HepG2 (cell line): Measurements from ENCODE around the gene FMNL2. TPM values are rescaled to one million over a fixed set of nuclear protein-coding genes. Genes with fewer than 3 reads are reported as not detected.

Experiments used
- ATAC-seq: fragments of 200-7000 bp; cut with Tn5 transposase; 3 replicates; pipeline ENCODE4 v1.9.1; 2020; ENCODE audit warnings: mild to moderate bottlenecking, moderate library complexity
- BruUV-seq: library from RNA; stranded (reverse); fragments of 400-500 nt; replicated peaks from 2 replicates; lab custom pipeline; 2021; lab: Mats Ljungman, UMichigan
- CTCF ChIA-PET: fragments of 300-600 bp; formaldehyde crosslinking; extraction: SDS; loops from one replicate; lab custom pipeline; 2021; ENCODE audit warnings: low total read pairs, inconsistent platforms, low intra/inter-chr PET ratio; lab: Yijun Ruan, JAX
- POLR2A ChIA-PET: fragments of 350-600 bp; sonication (Branson Sonifier 250); formaldehyde crosslinking; loops from one replicate; lab custom pipeline; 2020; ENCODE audit warnings: antibody characterized with exemption, inconsistent platforms; lab: Yijun Ruan, JAX
- DNase-seq: peaks from one replicate; pipeline ENCODE4 v3.0.0-alpha.2; 2015; ENCODE audit warnings: low spot score
- FAIRE-seq: peaks from 3 replicates; lab custom pipeline; 2011; peaks lifted over from hg19 to GRCh38; lab: Jason Lieb, UNC
- H2AFZ ChIP-seq: one replicate; pipeline ENCODE4 v1.6.1; 2011; ENCODE audit warnings: low read length, inconsistent platforms
- H3K27ac ChIP-seq: fragments of 300-600 bp; 3 replicates; pipeline ENCODE4 v1.8.0; 2011; ENCODE audit warnings: mixed run types, mild to moderate bottlenecking, mixed read lengths, low read length, inconsistent platforms; ENCODE audit not compliant: insufficient read depth; ENCODE audit errors: extremely low read length
- H3K27me3 ChIP-seq, 2 experiments: fragments of 200-600 bp in 1 of 2; 2 replicates in 1 of 2; 3 replicates in 1 of 2; pipeline versions ENCODE4 v1.6.0 to v1.8.0; 2011; ENCODE audit warnings: low read length in 2 of 2, mild to moderate bottlenecking in 2 of 2, moderate library complexity in 2 of 2, inconsistent platforms in 1 of 2; ENCODE audit not compliant: insufficient read depth in 2 of 2, control insufficient read depth in 1 of 2
- H3K36me3 ChIP-seq, 2 experiments: fragments of 200-600 bp in 1 of 2; replicated peaks in 1 of 2; 2 replicates in 1 of 2; 3 replicates in 1 of 2; pipeline versions ENCODE4 v1.5.1 to v1.8.0; 2011; ENCODE audit warnings: low read length in 2 of 2, inconsistent platforms in 1 of 2; ENCODE audit not compliant: insufficient read depth in 2 of 2, control insufficient read depth in 1 of 2
- H3K4me1 ChIP-seq: 2 replicates; pipeline ENCODE4 v1.5.1; 2012; ENCODE audit warnings: low read length, inconsistent platforms; ENCODE audit not compliant: insufficient read depth
- H3K4me2 ChIP-seq: 2 replicates; pipeline ENCODE4 v1.6.0; 2011; ENCODE audit warnings: low read depth, low read length, inconsistent platforms
- H3K4me3 ChIP-seq, 3 experiments: fragments of 200-600 bp in 1 of 3; sonication (generic), shearing (Covaris generic) in 1 of 3; replicated peaks in 1 of 3; 2 replicates each; pipeline ENCODE4 v1.5.1; 2011 to 2016; ENCODE audit warnings: low read length in 3 of 3, inconsistent platforms in 2 of 3, low read depth in 2 of 3, mild to moderate bottlenecking in 2 of 3, control low read depth in 1 of 3, mixed read lengths in 1 of 3; ENCODE audit not compliant: insufficient read depth in 1 of 3
- H3K79me2 ChIP-seq: one replicate; pipeline ENCODE4 v1.6.1; 2011; ENCODE audit warnings: low read length, inconsistent platforms; ENCODE audit not compliant: insufficient read depth
- H3K9ac ChIP-seq: 2 replicates; pipeline ENCODE4 v1.6.0; 2011; ENCODE audit warnings: mild to moderate bottlenecking, low read depth, low read length, inconsistent platforms; ENCODE audit not compliant: insufficient read depth
- H3K9me3 ChIP-seq: 2 replicates; pipeline ENCODE4 v1.5.1; 2012; ENCODE audit warnings: mild to moderate bottlenecking, low read length
- H4K20me1 ChIP-seq: 2 replicates; pipeline ENCODE4 v1.6.0; 2011; ENCODE audit warnings: inconsistent platforms, mild to moderate bottlenecking, low read length, moderate library complexity; ENCODE audit not compliant: insufficient read depth
- CREM ChIP-seq, 2 experiments: sonication (generic) in 1 of 2; formaldehyde crosslinking in 1 of 2; IDR thresholded peaks; 2 replicates each; pipeline versions ENCODE4 v1.4.0 to v1.6.1; 2016 to 2020; ENCODE audit warnings: antibody characterized with exemption in 1 of 2, mild to moderate bottlenecking in 1 of 2, missing genetic modification reagents in 1 of 2
- FOXA3 ChIP-seq: IDR thresholded peaks from 2 replicates; pipeline ENCODE4 v1.6.1; 2016; ENCODE audit warnings: missing genetic modification reagents, missing compliant biosample characterization
- PHF21A ChIP-seq: sonication (generic); formaldehyde crosslinking; IDR thresholded peaks from 2 replicates; pipeline ENCODE4 v1.5.0; 2020; ENCODE audit warnings: mild to moderate bottlenecking, missing genetic modification reagents
- PPARG ChIP-seq: conservative IDR thresholded peaks from 2 replicates; pipeline ENCODE4 v1.6.1; 2016; ENCODE audit warnings: missing biosample characterization, missing genetic modification reagents
- REL ChIP-seq: sonication (generic); formaldehyde crosslinking; conservative IDR thresholded peaks from 2 replicates; pipeline ENCODE4 v1.8.0; 2022; ENCODE audit warnings: mild to moderate bottlenecking, missing genetic modification reagents, moderate library complexity
- SNAPC2 ChIP-seq: sonication (generic); formaldehyde crosslinking; IDR thresholded peaks from 2 replicates; pipeline ENCODE4 v1.8.1; 2022; ENCODE audit warnings: mild to moderate bottlenecking, missing genetic modification reagents
- ZNF839 ChIP-seq: sonication (generic); formaldehyde crosslinking; IDR thresholded peaks from 2 replicates; pipeline ENCODE4 v1.4.0; 2020; ENCODE audit warnings: missing genetic modification reagents, mild to moderate bottlenecking, borderline replicate concordance
- WGBS: methylation state at CpG from one replicate; pipeline ENCODE4 v1.1.6; 2017; ENCODE audit warnings: low lambda C conversion rate; 5-methylcytosine and 5-hydroxymethylcytosine counted together
- in situ Hi-C: cut with HindIII; loops from 2 replicates; pipeline ENCODE4 v1.10.0; 2017; ENCODE audit warnings: low pct_unique_long_range_greater_than_20kb; ENCODE audit not compliant: extremely low pct_ligation_motif_present
- intact Hi-C: fragments of 100-400 bp; cut with micrococcal nuclease; formaldehyde crosslinking; loops from one replicate; pipeline ENCODE4 v1.10.0; 2022; ENCODE audit not compliant: unreplicated experiment
- polyA plus RNA-seq, 8 experiments: library from polyadenylated mRNA; depleted of rRNA in 3 of 8; stranded (reverse) in 7 of 8; unstranded in 1 of 8; fragments of >200 nt; fragmentation: Illumina TruSeq in 4 of 8; extraction: Trizol in 4 of 8; gene quantifications; 2 replicates each; pipeline versions ENCODE4 v1.2.1 to v1.2.3, GENCODE V29; 2011 to 2016; ENCODE audit warnings: low read depth in 4 of 8, missing spikeins in 1 of 8, mixed read lengths in 1 of 8; ENCODE audit not compliant: insufficient read depth in 1 of 8
- total RNA-seq, 5 experiments: library from RNA; depleted of rRNA; stranded (reverse); fragments of >200 nt; fragmentation: Illumina TruSeq; extraction: Trizol; gene quantifications; 2 replicates each; pipeline ENCODE4 v1.2.3, GENCODE V29; 2016; ENCODE audit warnings: low read depth in 1 of 5
- TF ChIP-seq, protein P1 (sequence below): sonication (generic); formaldehyde crosslinking; IDR thresholded peaks from 2 replicates; pipeline ENCODE4 v1.5.0; 2020; ENCODE audit warnings: missing genetic modification reagents
- TF ChIP-seq, protein P2 (sequence below): sonication (generic); formaldehyde crosslinking; IDR thresholded peaks from 2 replicates; pipeline ENCODE4 v1.5.1; 2020; ENCODE audit warnings: missing genetic modification reagents, mild to moderate bottlenecking, borderline replicate concordance
- TF ChIP-seq, protein P3 (sequence below): sonication (generic); formaldehyde crosslinking; IDR thresholded peaks from 2 replicates; pipeline ENCODE4 v1.8.0; 2022; ENCODE audit warnings: missing genetic modification reagents, mild to moderate bottlenecking, moderate library complexity, borderline replicate concordance
- TF ChIP-seq, protein P4 (sequence below): sonication (generic); formaldehyde crosslinking; IDR thresholded peaks from 2 replicates; pipeline ENCODE4 v1.4.0; 2020; ENCODE audit warnings: missing genetic modification reagents

FMNL2 gene
- total and polyA plus RNA-seq, 2 of the 13 experiments (the other 11 are each of a cell fraction or from before 2014, with no cell fraction given), result 66.5 to 67.7 TPM

DNA sequence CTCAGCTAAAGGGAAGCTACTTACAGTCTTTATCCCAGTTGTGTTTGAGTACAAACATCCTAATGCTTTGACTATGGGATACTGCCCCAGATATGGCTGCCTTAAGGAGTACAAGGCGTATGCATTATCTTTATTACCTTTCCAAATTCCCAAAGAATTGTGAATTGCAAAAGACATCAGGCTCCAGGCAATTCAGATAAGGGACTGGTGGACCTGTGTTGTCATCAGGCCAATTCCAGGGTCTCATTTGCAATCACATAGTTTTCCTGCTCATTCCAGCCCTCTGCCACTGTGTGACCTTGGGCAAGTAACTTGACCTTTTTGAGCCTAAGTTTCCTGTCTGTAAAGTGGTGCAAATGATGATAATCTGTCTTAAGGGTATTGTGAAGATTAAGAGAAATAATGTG, 137.5 kb downstream of the FMNL2 start:
- Histone ChIP-seq H4K20me1 (0 out of 2 replicates have a peak, but pooled peaks cover 4% of the 10 kb centered on the region), H3K9ac (0 out of 2 replicates have a peak overlapping the region, but pooled peaks have one; percentile 50), H3K4me2 (peak overlapping the region; percentile 61), H2AFZ (no peak overlapping the region), H3K36me3 (no peaks in the 10 kb centered on the region), H3K9me3 (no peaks in the 10 kb centered on the region), H3K79me2 (peaks cover 99% of the 10 kb centered on the region), H3K4me3 (no peak overlapping the region; a peak in 1 of 6 replicates), H3K27ac (peak overlapping the region; percentile 57), H3K4me1 (peaks cover 95% of the 10 kb centered on the region), H3K27me3 (no peaks in the 10 kb centered on the region)
- DNase-seq (peak; percentile 82), ATAC-seq (peak; percentile 72), FAIRE-seq (peak; percentile 63)
- CTCF ChIA-PET, result no interaction called here
- in situ Hi-C loops (no loop called here), intact Hi-C loops (loop anchor here (1.0 to 5.0 kb wide), 4 partner anchors 8 to 295 kb away; partner anchors contain the start of genes FMNL2 and STAM2)
- 48% methylated on average over 1 of the region's 1 CpG for WGBS
- BruUV-seq, result no TSS peak
- POLR2A ChIA-PET, result interaction anchor here (1.1 to 2.7 kb wide), 3 partner anchors 9 to 27 kb away, joined by 3 to 15 read pairs (median 4); no protein-coding TSS in a partner anchor
- TF ChIP-seq FOXA3 (CRISPR knock-in tag) (peak; percentile 46; the same call in 1 of the 2 replicates), PHF21A (CRISPR knock-in tag) (0 out of 2 replicates have a peak, but pooled peaks have one; percentile 37), PPARG (CRISPR knock-in tag) (0 out of 2 replicates have a peak, but pooled peaks have one; percentile 42), CREM (IDR thresholded peaks at IDR 0.05) (peak; percentile 41; the same call in 1 of the 2 replicates), CREM (CRISPR knock-in tag; IDR thresholded peaks at IDR 0.05) (no peak), ZNF839 (CRISPR knock-in tag) (no peak), REL (CRISPR knock-in tag) (0 out of 2 replicates have a peak, but pooled peaks have one; percentile 49), SNAPC2 (no peak)
- TF ChIP-seq, protein P1, sequence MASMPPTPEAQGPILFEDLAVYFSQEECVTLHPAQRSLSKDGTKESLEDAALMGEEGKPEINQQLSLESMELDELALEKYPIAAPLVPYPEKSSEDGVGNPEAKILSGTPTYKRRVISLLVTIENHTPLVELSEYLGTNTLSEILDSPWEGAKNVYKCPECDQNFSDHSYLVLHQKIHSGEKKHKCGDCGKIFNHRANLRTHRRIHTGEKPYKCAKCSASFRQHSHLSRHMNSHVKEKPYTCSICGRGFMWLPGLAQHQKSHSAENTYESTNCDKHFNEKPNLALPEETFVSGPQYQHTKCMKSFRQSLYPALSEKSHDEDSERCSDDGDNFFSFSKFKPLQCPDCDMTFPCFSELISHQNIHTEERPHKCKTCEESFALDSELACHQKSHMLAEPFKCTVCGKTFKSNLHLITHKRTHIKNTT (CRISPR knock-in tag), result no peak
- TF ChIP-seq, protein P2, sequence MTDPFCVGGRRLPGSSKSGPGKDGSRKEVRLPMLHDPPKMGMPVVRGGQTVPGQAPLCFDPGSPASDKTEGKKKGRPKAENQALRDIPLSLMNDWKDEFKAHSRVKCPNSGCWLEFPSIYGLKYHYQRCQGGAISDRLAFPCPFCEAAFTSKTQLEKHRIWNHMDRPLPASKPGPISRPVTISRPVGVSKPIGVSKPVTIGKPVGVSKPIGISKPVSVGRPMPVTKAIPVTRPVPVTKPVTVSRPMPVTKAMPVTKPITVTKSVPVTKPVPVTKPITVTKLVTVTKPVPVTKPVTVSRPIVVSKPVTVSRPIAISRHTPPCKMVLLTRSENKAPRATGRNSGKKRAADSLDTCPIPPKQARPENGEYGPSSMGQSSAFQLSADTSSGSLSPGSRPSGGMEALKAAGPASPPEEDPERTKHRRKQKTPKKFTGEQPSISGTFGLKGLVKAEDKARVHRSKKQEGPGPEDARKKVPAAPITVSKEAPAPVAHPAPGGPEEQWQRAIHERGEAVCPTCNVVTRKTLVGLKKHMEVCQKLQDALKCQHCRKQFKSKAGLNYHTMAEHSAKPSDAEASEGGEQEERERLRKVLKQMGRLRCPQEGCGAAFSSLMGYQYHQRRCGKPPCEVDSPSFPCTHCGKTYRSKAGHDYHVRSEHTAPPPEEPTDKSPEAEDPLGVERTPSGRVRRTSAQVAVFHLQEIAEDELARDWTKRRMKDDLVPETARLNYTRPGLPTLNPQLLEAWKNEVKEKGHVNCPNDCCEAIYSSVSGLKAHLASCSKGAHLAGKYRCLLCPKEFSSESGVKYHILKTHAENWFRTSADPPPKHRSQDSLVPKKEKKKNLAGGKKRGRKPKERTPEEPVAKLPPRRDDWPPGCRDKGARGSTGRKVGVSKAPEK (CRISPR knock-in tag), result no peak
- TF ChIP-seq, protein P3, sequence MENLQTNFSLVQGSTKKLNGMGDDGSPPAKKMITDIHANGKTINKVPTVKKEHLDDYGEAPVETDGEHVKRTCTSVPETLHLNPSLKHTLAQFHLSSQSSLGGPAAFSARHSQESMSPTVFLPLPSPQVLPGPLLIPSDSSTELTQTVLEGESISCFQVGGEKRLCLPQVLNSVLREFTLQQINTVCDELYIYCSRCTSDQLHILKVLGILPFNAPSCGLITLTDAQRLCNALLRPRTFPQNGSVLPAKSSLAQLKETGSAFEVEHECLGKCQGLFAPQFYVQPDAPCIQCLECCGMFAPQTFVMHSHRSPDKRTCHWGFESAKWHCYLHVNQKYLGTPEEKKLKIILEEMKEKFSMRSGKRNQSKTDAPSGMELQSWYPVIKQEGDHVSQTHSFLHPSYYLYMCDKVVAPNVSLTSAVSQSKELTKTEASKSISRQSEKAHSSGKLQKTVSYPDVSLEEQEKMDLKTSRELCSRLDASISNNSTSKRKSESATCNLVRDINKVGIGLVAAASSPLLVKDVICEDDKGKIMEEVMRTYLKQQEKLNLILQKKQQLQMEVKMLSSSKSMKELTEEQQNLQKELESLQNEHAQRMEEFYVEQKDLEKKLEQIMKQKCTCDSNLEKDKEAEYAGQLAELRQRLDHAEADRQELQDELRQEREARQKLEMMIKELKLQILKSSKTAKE (CRISPR knock-in tag), result 0 out of 2 replicates have a peak, but pooled peaks have one; percentile 30
- TF ChIP-seq, protein P4, sequence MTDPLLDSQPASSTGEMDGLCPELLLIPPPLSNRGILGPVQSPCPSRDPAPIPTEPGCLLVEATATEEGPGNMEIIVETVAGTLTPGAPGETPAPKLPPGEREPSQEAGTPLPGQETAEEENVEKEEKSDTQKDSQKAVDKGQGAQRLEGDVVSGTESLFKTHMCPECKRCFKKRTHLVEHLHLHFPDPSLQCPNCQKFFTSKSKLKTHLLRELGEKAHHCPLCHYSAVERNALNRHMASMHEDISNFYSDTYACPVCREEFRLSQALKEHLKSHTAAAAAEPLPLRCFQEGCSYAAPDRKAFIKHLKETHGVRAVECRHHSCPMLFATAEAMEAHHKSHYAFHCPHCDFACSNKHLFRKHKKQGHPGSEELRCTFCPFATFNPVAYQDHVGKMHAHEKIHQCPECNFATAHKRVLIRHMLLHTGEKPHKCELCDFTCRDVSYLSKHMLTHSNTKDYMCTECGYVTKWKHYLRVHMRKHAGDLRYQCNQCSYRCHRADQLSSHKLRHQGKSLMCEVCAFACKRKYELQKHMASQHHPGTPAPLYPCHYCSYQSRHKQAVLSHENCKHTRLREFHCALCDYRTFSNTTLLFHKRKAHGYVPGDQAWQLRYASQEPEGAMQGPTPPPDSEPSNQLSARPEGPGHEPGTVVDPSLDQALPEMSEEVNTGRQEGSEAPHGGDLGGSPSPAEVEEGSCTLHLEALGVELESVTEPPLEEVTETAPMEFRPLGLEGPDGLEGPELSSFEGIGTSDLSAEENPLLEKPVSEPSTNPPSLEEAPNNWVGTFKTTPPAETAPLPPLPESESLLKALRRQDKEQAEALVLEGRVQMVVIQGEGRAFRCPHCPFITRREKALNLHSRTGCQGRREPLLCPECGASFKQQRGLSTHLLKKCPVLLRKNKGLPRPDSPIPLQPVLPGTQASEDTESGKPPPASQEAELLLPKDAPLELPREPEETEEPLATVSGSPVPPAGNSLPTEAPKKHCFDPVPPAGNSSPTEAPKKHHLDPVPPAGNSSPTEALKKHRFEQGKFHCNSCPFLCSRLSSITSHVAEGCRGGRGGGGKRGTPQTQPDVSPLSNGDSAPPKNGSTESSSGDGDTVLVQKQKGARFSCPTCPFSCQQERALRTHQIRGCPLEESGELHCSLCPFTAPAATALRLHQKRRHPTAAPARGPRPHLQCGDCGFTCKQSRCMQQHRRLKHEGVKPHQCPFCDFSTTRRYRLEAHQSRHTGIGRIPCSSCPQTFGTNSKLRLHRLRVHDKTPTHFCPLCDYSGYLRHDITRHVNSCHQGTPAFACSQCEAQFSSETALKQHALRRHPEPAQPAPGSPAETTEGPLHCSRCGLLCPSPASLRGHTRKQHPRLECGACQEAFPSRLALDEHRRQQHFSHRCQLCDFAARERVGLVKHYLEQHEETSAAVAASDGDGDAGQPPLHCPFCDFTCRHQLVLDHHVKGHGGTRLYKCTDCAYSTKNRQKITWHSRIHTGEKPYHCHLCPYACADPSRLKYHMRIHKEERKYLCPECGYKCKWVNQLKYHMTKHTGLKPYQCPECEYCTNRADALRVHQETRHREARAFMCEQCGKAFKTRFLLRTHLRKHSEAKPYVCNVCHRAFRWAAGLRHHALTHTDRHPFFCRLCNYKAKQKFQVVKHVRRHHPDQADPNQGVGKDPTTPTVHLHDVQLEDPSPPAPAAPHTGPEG (CRISPR knock-in tag), result no peak
